Measurements from ENCODE around the gene TEDC1.

Gene TEDC1, protein sequence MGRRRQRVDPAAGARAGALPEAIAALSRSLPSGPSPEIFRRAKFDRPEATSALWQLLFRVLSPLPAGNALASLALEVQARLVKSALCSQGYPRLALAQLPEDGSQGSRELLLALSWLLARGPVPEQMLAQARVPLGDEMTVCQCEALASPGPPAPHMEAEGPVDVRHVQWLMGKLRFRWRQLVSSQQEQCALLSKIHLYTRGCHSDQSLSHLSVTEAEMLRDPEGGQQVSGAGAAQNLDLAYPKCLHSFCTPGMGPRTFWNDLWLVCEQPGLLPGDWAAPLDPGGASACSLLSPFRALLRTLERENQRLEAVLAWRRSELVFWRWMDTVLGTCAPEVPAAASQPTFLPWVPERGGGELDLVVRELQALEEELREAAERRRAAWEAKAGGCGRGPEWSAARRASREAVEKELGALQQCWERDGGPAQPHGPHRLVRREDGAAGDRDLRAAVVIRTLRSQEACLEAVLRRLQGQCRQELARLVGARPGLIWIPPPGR

DNA sequence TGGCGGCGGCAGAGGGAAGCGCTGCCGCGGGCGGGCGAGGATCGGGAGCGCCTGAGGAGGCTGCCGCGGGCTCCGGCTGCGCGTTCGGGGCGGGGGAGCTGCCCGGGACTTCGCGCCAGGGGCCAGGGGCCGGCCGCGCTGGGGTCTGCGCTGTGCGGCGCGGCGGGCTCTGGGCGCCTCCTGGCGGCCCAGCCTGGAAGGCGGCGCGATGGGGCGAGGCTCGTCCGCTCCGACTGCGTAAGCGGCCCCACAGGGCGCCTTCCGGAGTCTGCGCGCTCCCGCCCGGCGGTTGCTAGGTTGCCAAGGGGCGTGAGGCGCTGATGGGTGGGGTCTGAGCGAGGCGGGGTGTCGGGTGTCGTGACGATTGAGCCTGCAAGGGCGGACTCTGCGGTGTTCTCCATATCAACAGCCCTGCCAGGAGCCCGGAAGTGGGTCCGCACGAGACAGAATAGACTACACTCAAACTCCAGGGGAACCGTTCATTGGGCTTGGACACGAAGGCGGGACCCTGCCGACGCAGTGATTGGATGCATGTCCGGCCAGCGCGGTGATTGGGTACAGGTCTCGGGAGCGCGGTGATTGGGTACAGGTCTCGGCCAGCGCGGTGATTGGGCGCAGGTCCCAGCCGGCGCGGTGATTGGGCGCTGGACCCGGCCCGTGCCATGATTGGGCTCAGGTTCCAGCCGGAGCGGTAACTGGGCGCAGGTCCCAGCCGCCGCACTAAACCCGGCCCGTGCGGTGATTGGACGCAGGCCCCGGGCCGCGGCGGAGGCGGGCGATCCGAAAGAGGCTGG is at the start of gene TEDC1:
Gene TEDC1, plus strand, starts transcription at position 675 of the 794 bp plus-strand sequence. CDS start 130 bp downstream, outside the sequence.
- DNase-seq, result peak; percentile 99

GRCh38 chr14:105442125-105442524 is 48.9 kb upstream of the TEDC1 start:
- no peak for DNase-seq

DNA sequence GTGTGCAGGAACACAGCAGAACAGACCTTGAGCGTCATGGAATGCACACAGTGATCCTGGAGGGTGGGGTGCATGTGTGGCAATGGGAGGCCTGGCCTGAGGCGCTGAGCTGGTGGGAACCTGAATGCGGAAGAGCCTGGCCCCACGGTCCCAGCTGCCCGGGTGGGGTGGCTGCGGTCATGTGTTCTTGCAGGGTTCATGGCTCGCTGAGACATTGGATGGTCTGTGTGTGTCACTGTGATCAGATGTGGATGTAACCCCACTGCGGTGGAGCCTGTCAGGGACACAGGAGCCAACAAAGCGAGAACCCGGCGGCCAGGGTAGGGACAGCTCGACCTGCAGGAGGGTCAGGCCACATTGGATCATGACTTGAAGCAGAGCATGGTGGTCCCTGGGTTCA is 48.2 kb upstream of the TEDC1 start:
- no peak for DNase-seq

- DNase-seq, result no peak
These were observed 46.2 kb upstream of the TEDC1 start for GRCh38 chr14:105444859-105445258.

DNA sequence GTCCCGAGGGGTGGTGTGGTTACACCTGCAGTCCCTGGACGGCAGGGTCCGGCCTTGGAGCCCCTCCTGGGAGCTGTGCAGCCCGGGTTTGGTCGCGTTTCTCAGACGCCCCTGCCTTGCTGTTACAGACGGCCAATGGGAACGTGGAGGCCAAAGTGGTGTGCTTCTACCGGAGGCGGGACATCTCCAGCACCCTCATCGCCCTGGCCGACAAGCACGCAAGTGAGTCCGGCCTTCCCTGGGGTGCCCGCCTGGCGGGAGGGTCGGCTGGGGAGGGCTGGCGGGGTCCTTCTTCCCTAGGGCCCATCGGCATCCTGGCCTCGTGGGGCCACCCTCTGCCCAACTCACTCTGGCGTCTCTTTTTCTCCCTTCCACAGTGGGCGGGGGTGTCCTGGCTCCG is 45.8 kb upstream of the TEDC1 start:
- DNase-seq, result no peak

DNA sequence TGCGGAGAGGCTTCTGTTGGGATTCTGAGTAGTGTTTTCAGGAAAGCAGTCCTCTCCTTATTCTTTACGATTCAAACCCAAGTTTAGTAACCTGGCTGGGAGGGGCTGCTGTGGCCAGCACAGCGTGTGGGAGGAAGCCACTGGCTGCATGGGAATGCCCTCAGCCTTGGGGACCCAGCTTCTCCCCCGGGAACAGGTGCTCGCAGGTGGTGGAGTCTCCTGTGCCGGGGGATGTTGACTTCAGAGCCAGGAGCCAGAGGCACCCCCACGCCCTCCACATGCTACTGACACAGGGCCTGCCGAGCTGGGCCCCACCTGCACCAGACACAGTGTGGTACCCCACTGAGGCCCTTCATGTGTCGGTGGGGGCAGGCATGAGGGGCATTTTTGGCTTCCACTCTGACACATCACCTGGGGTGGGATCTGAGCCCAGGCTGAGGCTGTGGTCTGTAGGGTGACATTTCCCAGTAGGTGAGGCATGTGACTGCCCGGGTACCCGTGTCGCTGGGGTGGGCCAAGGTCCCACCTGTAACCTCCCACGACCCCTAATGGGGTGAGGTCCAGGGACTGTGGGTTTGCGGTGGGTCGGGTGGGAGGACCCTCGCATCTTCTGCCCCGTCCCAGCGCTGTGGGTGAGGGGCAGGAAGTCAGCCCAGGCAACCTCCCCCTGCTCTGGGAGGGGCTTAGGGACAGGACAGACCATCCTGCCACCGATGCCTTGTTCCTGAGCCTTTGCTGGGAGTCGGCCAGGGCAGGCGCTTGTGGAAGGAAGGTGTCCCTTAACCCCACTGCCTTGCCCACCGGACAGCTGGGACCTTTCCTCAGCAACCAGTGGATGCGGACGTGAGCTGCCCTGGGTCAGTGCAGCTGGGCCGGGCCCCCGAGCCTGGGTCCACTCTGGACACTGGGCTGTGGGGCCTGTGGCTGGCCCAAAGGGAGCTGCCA is 44.9 kb upstream of the TEDC1 start:
- no peak for DNase-seq

- no peak for DNase-seq
These were observed 44.1 kb upstream of the TEDC1 start for GRCh38 chr14:105446971-105447370.

- no peak for DNase-seq
These were observed 43.1 kb upstream of the TEDC1 start for GRCh38 chr14:105447651-105448640.

DNA sequence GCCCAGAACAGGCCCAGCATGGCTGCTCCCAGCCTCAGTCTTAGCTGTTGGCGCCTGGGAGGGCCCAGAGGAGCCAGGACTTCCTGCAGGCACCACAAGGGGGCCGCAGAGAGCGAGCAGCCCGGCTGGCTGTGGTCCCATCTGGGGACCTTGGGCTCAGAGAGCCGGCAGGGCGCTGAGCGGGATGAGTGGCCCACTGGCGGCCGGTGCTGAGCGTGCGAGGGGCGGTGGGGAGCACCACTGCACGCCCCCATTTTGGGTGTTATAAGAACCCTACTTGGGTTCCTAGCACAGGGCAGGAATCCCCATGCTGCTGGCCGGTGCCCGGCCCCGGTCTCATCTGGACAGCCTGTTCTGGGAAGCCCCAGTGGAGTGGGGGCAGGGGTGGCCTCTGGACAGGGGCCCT is 42.3 kb upstream of the TEDC1 start:
- peak; percentile 64 for DNase-seq

DNA sequence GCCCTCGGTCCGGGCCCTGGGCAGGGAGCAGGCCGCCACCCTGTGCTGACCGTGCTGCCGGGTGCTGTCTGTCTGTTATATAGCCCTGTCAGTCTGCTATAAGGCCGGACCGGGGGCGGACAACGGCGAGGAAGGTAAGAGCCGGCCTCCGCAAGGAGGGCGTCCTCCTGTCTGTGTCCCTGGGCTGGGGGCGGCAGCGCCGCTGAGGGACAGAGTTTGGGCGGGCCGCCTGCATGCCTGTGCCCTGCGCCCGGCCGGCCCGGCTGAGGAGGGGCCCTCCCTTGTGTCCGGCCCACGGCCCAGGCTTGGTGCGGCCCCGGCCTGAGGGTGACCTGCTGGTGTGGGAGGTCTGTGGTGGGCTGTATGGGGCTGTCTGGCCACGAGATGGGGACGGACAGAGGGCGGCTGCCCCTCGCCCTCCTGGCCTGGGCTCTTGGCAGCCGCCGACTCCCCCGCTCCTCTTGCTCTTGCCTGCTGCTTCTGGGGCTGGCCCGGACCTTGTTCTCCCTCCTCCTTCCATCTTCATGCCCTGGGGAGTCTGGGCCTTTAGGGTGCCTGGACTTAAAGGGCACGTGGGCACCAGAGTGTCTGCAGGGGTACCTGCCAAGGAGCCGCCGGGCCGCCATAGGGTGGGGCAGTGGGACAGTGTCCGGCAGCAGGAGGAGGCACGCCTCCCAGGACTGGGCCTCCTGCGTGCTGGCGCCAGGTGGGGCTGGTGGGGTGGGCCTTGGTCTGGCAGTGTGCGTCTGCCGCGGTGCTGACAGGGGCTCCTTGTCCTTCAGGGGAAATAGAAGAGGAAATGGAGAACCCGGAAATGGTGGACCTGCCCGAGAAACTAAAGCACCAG is 41.5 kb upstream of the TEDC1 start:
- no peak for DNase-seq

GRCh38 chr14:105450123-105450505 is 40.9 kb upstream of the TEDC1 start:
- no peak for DNase-seq

DNA sequence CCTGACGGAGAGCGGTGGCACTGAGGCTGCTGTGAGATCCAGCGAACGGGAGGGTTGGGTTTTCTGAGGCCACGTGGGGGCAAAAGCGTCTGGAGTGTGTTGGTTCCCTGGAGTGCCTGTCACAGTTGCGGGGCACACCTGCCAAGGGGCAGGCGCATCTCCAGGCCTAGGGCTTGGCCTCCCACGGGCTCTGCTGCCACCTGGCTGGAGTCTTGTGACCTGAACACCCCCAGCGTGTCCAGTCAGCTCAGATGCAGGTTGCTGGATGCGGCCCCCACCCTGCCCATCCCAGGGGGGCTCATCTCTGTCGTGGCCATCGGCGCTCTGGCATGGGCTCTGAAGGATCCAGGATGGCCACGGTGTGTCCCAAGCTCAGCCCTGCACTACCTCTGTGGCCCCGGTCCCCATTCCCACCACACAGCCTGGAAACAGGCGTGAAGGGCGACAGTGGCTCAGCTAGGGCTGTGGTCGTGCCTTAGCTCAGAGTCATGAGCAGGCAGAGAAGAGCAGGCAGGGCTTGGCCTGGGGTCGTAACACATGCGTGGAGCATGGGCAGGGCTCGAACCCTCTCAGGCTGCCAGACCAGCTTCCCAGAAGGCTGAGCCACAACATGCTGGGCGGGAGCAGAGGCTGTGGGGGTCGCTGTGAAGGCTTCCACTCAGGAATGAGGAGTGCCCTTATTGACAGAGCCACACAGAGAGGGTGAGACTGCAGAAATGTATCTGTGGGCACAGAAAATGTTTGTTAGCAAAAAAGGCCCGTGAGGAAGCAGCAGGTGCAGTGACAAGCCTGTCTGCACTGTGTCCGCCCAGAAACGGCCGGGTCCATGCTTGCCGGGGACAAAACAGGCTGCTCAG is 40.0 kb upstream of the TEDC1 start:
- no peak for DNase-seq

GRCh38 chr14:105452963-105453362 is 38.1 kb upstream of the TEDC1 start:
- no peak for DNase-seq

DNA sequence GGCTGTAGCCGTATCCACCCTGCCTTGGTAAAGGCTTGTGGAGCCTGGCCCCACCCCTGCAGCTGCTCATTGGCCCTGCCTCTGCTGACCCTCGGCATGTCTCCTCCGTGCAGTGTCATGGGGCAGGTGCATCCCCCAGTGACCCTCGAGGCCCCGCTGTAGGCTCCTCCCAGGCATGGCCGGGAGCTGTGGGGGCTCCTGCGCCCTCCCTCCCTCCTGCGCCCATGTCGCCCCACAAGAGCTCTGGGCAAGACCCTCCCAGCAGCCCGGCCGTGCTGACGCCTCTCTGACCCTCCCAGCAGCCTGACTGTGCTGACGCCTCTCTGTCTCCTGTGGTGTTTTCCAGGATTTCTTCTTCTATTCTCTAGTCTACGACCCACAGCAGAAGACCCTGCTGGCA is 37.2 kb upstream of the TEDC1 start:
- no peak for DNase-seq

DNA sequence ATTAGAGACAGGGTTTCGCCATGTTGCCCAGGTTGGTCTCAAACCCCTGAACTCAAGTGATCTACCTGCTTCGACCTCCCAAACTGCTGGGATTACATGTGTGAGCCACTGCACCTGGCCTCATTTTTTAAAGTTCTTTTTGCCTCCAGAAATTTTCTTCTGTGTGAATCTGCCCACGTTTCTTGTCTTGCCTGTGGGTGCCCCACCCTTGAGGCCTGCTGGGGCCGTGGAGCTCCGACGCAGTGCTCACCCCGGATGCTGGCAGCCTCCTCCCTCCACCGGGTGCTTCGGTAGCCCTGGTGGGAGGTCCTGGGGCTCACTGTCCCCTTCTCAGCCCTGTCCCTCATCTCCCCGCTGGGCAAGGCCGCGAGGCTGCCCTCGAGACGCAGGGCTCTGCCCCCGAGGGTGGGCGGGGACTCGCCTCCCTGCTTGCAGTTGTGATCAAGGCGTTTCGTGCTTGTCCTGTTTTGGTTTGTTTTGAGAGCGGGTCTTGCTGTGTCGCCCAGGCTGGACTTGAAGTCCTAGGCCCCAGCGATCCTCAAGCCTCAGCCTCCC is 35.9 kb upstream of the TEDC1 start:
- no peak for DNase-seq

GRCh38 chr14:105455766-105456660 is 35.0 kb upstream of the TEDC1 start:
- DNase-seq, result no peak

DNA sequence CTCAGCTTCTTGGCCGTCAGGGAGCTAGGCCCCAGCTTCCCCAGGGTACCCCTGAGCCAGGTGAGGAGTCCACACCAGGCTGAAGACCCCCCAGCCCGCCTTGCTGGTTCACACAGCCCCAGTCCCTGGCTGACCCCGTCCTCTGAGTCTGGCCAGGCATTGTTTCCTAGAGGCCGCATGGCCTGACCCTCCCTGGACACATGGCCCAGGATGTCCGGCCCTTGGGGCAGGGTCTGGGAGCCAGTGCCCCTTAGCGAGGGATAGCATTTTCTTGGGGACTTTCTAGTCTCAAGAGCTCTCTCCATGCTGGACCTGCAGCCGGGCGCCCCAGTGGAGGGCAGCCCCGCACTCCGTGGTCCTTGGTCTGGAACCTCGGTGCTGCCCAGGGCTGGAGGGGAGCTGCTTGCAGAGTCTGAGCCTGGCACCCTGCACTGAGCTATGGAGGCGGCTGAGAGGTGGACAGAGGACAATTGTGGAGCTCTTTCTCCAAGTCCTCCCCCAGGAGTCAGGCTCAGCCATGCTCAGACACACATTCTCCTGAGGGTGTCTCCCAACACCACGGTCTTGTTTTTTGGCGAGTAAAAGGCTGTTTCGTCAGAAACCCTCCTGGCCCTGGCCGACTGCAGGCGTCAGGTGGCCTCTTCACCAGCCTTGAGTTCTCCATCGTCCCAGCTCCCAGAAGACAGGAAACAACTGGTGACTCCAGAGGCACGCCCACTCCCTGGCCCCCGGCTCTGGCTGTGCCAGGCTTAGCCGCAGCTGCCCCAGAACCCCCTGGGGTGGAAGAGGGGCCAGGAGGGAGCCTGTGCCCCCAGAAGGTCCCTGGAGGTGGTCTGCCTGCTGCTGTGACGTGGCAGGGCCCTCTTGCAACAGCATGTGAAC is 34.1 kb upstream of the TEDC1 start:
- DNase-seq, result no peak
